Gastroesophageal sphincter (tissue), 3 donors: ENCODE results near the gene INTS2.

Experiments
- CTCF ChIP-seq, 4 experiments: fragments of 200-600 bp in 2 of 4; fragments of 450-650 bp in 2 of 4; sonication (generic) in 1 of 4; IDR thresholded peaks; one replicate each; pipeline ENCODE4 v1.5.1; 2017 to 2019; ENCODE audit warnings: antibody characterized with exemption in 4 of 4, mild to moderate bottlenecking in 2 of 4, moderate library complexity in 2 of 4
- EP300 ChIP-seq: sonication (generic); formaldehyde crosslinking; IDR thresholded peaks from one replicate; pipeline ENCODE4 v1.6.1; 2017; ENCODE audit warnings: antibody characterized with exemption, mild to moderate bottlenecking
- POLR2A ChIP-seq, 2 donors: fragments of 450-650 bp; IDR thresholded peaks; one replicate each; pipeline ENCODE4 v1.6.1; 2017; ENCODE audit warnings: antibody characterized with exemption in 2 of 2, mild to moderate bottlenecking in 2 of 2, moderate library complexity in 1 of 2
- POLR2AphosphoS5 ChIP-seq: sonication (generic); formaldehyde crosslinking; IDR thresholded peaks from one replicate; pipeline ENCODE4 v1.6.1; 2017; ENCODE audit warnings: antibody characterized with exemption

GRCh38 chr17:61837175-61838051 is 90.4 kb downstream of the INTS2 start:
- peak; percentile 30 to 61 (median 38) for TF ChIP-seq CTCF (IDR thresholded peaks at IDR 0.05)
- no peak for TF ChIP-seq POLR2AphosphoS5
- TF ChIP-seq EP300 = no peak
- TF ChIP-seq POLR2A (IDR thresholded peaks at IDR 0.05) = no peak
